HG03064 (cell line): ENCODE results near the gene BRI3BP.
"Not testable (repeated sequence)": the region's sequence is repeated elsewhere in the genome, so short reads cannot be mapped to it uniquely, and the experiment has no call there.

Source experiments
- ATAC-seq: cut with Tn5 transposase; IDR thresholded peaks from one replicate; pipeline ENCODE4 v1.9.1; 2021; ENCODE audit warnings: low read depth; ENCODE audit not compliant: unreplicated experiment

The BRI3BP gene

DNA sequence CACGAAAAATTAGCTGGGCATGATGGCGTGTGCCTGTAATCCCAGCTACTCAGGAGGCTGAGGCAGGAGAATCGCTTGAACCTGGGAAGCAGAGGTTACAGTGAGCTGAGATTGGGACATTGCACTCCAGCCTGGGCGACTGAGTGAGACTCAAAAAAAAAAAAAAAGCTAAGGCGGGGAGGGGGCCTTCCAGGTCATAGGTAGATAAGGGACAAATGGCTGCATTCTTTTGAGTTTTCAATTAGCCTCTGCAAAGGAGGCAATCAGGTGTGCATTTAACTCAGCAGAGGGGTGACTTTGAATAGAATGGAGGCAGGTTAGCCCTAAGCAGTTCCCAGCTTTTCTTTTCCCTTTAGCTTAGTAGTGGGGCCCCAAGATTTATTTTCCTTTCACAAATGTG, 71.0 kb downstream of the BRI3BP start:
- no peak for ATAC-seq

GRCh38 chr12:125065021-125065918, 71.8 kb downstream of the BRI3BP start, which contains the start of gene AACS:
Gene AACS (plus strand): TSS chr12:125065435. CDS start chr12:125065585, 150 bp downstream.
- peak; percentile 95 for ATAC-seq

GRCh38 chr12:125065919-125066570, 72.6 kb downstream of the BRI3BP start:
- ATAC-seq: no peak

DNA sequence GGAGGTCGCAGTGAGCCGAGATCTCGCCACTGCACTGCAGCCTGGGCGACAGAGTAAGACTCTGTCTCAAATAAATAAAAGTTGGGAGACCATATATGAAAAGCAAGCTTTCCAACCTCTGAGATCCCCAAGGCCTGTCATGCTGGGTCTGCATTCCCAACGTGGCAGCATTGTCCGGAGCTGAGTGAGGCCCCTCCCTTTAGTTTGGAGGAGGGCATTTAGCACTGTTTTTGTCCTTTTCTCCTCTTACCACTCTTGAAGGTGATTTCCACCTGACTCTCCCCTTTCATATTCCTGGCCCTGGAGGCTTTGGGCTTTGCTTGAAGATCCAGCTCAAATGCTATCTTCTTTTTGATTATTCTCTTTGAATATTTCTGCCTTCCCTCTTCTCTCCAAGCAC, 74.9 kb downstream of the BRI3BP start:
- ATAC-seq: no peak

DNA sequence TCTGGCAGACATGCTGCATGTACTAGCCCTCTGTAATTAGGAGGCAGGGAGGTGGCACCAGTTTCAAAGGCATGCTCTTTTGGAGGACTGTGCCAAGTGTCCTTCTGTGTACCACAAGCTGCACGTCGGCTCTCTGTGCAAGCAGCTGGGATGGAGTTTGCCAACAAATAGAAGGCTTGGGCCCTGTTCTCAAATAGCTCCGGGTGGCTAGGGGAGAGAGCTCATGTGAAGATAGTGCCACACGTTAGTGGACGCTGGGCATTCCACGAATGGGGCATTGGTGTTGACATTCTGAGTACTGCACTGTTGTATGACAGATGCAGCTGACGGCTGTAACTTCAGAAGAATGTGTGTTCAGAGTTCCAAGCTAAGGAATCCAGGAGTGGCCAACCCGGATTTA, 76.2 kb downstream of the BRI3BP start:
- no peak for ATAC-seq

- no peak for ATAC-seq
These were observed 76.7 kb downstream of the BRI3BP start for GRCh38 chr12:125070112-125070511.

GRCh38 chr12:125070661-125071390, 77.4 kb downstream of the BRI3BP start:
- no peak for ATAC-seq

DNA sequence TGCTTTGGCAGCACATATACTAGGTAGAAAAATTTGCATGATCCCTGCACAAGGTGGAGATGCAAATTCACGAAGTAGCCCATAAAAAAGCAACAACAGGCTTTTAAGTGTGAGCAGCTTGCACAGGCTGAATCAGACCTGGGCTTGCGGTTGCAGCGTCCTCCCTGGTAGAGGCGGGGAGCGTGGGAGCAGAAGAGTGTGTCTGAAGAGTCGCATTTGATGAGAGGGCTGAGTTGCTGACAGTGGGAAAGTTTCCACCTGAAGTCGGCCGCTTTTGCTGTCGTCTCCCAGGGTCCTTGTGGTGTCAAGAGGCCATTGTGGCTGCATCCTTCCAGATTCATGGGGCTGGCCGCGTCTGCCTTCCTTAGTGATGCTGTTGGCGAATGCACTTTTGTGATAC, 78.0 kb downstream of the BRI3BP start:
- no peak for ATAC-seq

DNA sequence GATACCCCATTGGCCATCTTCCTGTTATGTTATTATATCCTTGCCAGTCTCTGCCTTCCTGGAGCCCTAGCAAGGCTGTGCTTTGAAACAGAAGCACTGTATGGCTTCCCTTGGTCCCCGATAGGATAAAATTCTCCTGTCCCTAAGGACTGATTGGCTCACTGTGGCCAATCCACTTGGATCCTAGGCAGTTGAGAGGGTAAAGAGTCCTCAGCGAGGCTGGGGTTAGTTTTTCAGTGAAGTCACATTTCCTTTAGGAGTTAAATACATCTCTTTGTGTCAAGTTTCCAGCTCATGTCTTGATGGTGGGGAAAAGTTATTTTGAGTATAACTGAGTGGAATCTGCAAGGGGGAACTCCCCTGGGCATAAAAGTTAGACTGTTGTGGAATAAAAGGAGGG, 79.1 kb downstream of the BRI3BP start:
- no peak for ATAC-seq

GRCh38 chr12:125074294-125074693, 80.8 kb downstream of the BRI3BP start:
- not testable (repeated sequence) for ATAC-seq

GRCh38 chr12:125076103-125076502, 82.7 kb downstream of the BRI3BP start:
- ATAC-seq: no peak

GRCh38 chr12:125079084-125079483, 85.6 kb downstream of the BRI3BP start:
- no peak for ATAC-seq

- ATAC-seq: no peak
These were observed 86.5 kb downstream of the BRI3BP start for GRCh38 chr12:125079648-125080645.
